ENCODE data around the gene NEU4. TPM values are rescaled to one million over a fixed set of nuclear protein-coding genes. Genes with fewer than 3 reads are reported as not detected.
"Not testable (repeated sequence)": the region's sequence is repeated elsewhere in the genome, so short reads cannot be mapped to it uniquely, and the experiment has no call there.

NEU4 gene
- total RNA-seq, 2 donors from 2014 or later = 1.2 TPM

GRCh38 chr2:241798081-241798630 lies 10.8 kb upstream of the NEU4 start:
- H3K27ac ChIP-seq (ENCODE audit: low read depth, low read length) = no peak overlapping the region
- H3K9me3 Mint-ChIP-seq = peaks cover 11% of the 10 kb centered on the region

DNA sequence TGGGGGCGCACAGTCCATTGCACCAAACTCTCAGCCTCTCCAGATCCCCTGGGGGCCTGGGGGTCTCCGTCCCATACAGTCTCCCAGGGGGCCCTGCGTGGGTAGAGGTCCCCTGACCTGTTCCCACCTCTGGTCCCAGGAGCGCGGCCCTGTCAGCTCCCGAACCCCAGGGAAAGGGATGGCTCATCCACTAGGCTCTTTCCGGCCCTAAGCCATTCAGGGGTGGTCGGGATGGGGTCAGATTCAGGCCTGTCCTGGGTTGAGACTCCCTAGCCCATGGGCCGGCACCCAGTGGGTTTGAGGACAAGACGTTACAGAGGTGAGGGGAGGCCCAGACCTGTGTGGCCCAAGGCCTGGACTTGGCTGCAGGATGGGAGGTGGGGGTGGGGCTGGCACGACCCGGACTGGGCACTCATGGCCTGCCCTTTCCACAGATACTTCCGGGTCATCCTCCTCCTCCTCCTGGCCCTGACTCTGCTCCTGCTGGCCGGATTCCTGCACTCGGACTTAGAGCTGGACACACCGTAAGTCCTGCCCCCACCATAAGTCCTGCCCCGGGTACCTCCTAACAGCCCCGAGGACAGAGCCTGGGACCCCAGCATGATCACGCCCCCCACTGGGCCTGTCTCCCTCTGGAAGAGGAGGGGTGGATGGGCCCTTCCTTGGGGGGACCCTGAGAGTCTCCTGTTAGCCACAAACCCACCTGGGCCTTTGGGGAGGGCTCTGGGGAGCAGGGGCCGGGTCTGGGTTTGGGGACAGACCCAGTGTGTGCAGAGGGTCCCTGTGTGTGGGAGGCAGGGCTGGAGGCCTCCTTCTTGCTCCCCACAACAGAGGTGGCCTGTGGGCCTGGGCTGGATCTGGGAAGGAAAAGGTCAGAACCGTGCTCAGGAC lies 10.1 kb upstream of the NEU4 start:
- H3K36me3 Mint-ChIP-seq (ENCODE audit: low read depth) = no peaks in the 10 kb centered on the region
- H3K4me3 Mint-ChIP-seq = no peak overlapping the region
- peaks cover 2% of the 10 kb centered on the region for H3K4me1 Mint-ChIP-seq
- H3K27me3 Mint-ChIP-seq (ENCODE audit: insufficient read depth) = peaks cover 5% of the 10 kb centered on the region
- Histone ChIP-seq H3K9me3 (ENCODE audit: control insufficient read depth, low read length) (no peaks in the 10 kb centered on the region), H3K27ac (ENCODE audit: low read depth, low read length) (no peak overlapping the region), H3K4me3 (ENCODE audit: low read length) (no peak overlapping the region), H3K36me3 (ENCODE audit: control insufficient read depth, insufficient read depth, low read length) (no peaks in the 10 kb centered on the region), H3K9ac (ENCODE audit: extremely low read depth, low read length, poor library complexity, severe bottlenecking) (no peak overlapping the region), H3K4me1 (ENCODE audit: control insufficient read depth, insufficient read depth, low read length) (no peaks in the 10 kb centered on the region), H3K27me3 (ENCODE audit: control insufficient read depth, insufficient read depth, low read length, poor library complexity, severe bottlenecking) (peaks cover 13% of the 10 kb centered on the region)
- 90 to 93% methylated on average over 14 to 21 of the region's 21 CpGs for WGBS, 2 experiments (ENCODE audit: insufficient coverage in 1 of 2, insufficient read length in 1 of 2)
- TF ChIP-seq, protein P1, sequence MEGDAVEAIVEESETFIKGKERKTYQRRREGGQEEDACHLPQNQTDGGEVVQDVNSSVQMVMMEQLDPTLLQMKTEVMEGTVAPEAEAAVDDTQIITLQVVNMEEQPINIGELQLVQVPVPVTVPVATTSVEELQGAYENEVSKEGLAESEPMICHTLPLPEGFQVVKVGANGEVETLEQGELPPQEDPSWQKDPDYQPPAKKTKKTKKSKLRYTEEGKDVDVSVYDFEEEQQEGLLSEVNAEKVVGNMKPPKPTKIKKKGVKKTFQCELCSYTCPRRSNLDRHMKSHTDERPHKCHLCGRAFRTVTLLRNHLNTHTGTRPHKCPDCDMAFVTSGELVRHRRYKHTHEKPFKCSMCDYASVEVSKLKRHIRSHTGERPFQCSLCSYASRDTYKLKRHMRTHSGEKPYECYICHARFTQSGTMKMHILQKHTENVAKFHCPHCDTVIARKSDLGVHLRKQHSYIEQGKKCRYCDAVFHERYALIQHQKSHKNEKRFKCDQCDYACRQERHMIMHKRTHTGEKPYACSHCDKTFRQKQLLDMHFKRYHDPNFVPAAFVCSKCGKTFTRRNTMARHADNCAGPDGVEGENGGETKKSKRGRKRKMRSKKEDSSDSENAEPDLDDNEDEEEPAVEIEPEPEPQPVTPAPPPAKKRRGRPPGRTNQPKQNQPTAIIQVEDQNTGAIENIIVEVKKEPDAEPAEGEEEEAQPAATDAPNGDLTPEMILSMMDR (conservative IDR thresholded peaks at IDR 0.05) = no peak
- peak; percentile 44 for DNase-seq
- H3K9me3 Mint-ChIP-seq = peaks cover 6% of the 10 kb centered on the region
- no peak overlapping the region for H3K27ac Mint-ChIP-seq

More at GRCh38 chr2:241798081-241798630, 10.8 kb upstream of the NEU4 start:
- Histone ChIP-seq H3K36me3 (ENCODE audit: control insufficient read depth, insufficient read depth, low read length) (no peaks in the 10 kb centered on the region), H3K4me1 (ENCODE audit: control insufficient read depth, insufficient read depth, low read length) (no peaks in the 10 kb centered on the region), H3K27me3 (ENCODE audit: control insufficient read depth, insufficient read depth, low read length, poor library complexity, severe bottlenecking) (peaks cover 6% of the 10 kb centered on the region), H3K9me3 (ENCODE audit: control insufficient read depth, low read length) (no peaks in the 10 kb centered on the region), H3K4me3 (ENCODE audit: low read length) (no peak overlapping the region), H3K9ac (ENCODE audit: extremely low read depth, low read length, poor library complexity, severe bottlenecking) (no peak overlapping the region)
- DNase-seq = peak; percentile 46
- 92 to 94% methylated on average over 5 to 12 of the region's 14 CpGs for WGBS, 2 experiments (ENCODE audit: insufficient coverage in 1 of 2, insufficient read length in 1 of 2)
- H3K4me1 Mint-ChIP-seq = peaks cover 3% of the 10 kb centered on the region
- H3K27ac Mint-ChIP-seq = no peak overlapping the region
- TF ChIP-seq, protein P1 (conservative IDR thresholded peaks at IDR 0.05) = no peak
- peaks cover 5% of the 10 kb centered on the region for H3K27me3 Mint-ChIP-seq (ENCODE audit: insufficient read depth)
- no peak overlapping the region for H3K4me3 Mint-ChIP-seq
- no peaks in the 10 kb centered on the region for H3K36me3 Mint-ChIP-seq (ENCODE audit: low read depth)

DNA sequence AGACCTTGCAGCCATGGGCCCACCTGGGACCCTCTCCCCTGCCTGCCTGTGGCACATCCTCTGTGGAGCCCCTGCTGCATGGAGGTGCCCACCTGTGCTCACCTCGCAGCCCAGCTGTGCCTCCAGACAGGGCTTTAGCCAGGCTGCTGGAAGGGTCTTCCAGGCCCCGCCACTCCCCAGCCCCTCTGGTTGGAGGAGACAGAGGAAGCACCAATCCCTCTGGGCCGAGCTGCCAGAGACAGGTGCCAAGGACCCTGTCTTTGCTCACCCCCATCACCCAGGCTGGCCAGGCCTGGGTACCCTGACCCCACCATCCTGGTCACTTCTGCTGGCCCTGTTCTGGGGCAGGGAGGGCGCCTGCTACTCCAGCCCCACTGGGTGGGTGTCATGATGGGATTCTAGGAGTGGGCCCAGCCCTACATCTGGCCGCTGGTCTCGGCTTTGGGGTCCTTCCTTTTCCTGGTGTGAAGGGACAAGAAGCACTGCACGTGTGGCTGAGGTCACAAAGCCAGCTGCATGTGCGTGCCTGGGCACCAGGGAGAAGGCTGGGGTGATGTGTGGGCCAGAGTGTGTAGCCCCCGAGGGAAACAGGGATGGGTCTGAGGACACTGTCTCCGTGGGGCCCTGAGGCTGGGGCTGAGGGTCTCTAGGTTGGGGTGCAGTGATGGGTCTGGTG lies 9.3 kb upstream of the NEU4 start:
- Histone ChIP-seq H3K9ac (ENCODE audit: extremely low read depth, low read length, poor library complexity, severe bottlenecking) (no peak overlapping the region), H3K36me3 (ENCODE audit: control insufficient read depth, insufficient read depth, low read length) (no peaks in the 10 kb centered on the region), H3K27me3 (ENCODE audit: control insufficient read depth, insufficient read depth, low read length, poor library complexity, severe bottlenecking) (peaks cover 21% of the 10 kb centered on the region), H3K4me3 (ENCODE audit: low read length) (no peak overlapping the region), H3K27ac (ENCODE audit: low read depth, low read length) (no peak overlapping the region), H3K4me1 (ENCODE audit: control insufficient read depth, insufficient read depth, low read length) (peaks cover 7% of the 10 kb centered on the region), H3K9me3 (ENCODE audit: control insufficient read depth, low read length) (no peaks in the 10 kb centered on the region)
- TF ChIP-seq, protein P1 (conservative IDR thresholded peaks at IDR 0.05) = no peak
- Mint-ChIP-seq H3K9me3 (peaks cover 6% of the 10 kb centered on the region), H3K36me3 (ENCODE audit: low read depth) (no peaks in the 10 kb centered on the region), H3K27me3 (ENCODE audit: insufficient read depth) (peaks cover 9% of the 10 kb centered on the region), H3K4me3 (no peak overlapping the region), H3K27ac (no peak overlapping the region), H3K4me1 (peaks cover 2% of the 10 kb centered on the region)
- DNase-seq = peak; percentile 42
- WGBS, 2 experiments (ENCODE audit: insufficient coverage in 1 of 2, insufficient read length in 1 of 2) = 92% methylated on average over 4 to 10 of the region's 10 CpGs

- H3K27ac ChIP-seq (ENCODE audit: low read depth, low read length); H3K27me3 Mint-ChIP-seq (ENCODE audit: insufficient read depth); H3K27ac Mint-ChIP-seq; H3K36me3 ChIP-seq (ENCODE audit: control insufficient read depth, insufficient read depth, low read length); H3K4me3 ChIP-seq (ENCODE audit: low read length); H3K4me1 ChIP-seq (ENCODE audit: control insufficient read depth, insufficient read depth, low read length); H3K9me3 Mint-ChIP-seq; H3K9ac ChIP-seq (ENCODE audit: extremely low read depth, low read length, poor library complexity, severe bottlenecking); H3K9me3 ChIP-seq (ENCODE audit: control insufficient read depth, low read length); H3K4me1 Mint-ChIP-seq; H3K36me3 Mint-ChIP-seq (ENCODE audit: low read depth); H3K4me3 Mint-ChIP-seq; DNase-seq: not testable (repeated sequence)
- WGBS, 2 experiments (ENCODE audit: insufficient coverage in 1 of 2, insufficient read length in 1 of 2) = 90% methylated on average over 34 to 35 of the region's 35 CpGs
- H3K27me3 ChIP-seq (ENCODE audit: control insufficient read depth, insufficient read depth, low read length, poor library complexity, severe bottlenecking) = peaks cover 23% of the 10 kb centered on the region
Observed at GRCh38 chr2:241800198-241800903, 8.6 kb upstream of the NEU4 start.

All from endodermal cell (in vitro differentiated cells).